Adrenal gland (tissue), 12 donors: Measurements from ENCODE around the gene AP1G2. TPM values are rescaled to one million over a fixed set of nuclear protein-coding genes. Genes with fewer than 3 reads are reported as not detected.

Source experiments
- DNase-seq, 7 donors: peaks; one replicate each; pipeline ENCODE4 v3.0.0-alpha.2; 2019 to 2020
- H3K27ac ChIP-seq, 5 donors: fragments of 200-600 bp; sonication (generic) in 4 of 5; 1 replicate in 3 of 5; 2 replicates in 2 of 5; pipeline versions ENCODE4 v1.5.1 to v1.8.0; 2016 to 2020; ENCODE audit warnings: mild to moderate bottlenecking in 1 of 5
- H3K27me3 ChIP-seq: fragments of 200-600 bp; 2 replicates; pipeline ENCODE4 v1.8.0; 2021
- H3K36me3 ChIP-seq, 2 donors: fragments of 200-600 bp; replicated peaks in 1 of 2; 1 replicate in 1 of 2; 2 replicates in 1 of 2; pipeline versions ENCODE4 v1.5.1 to v1.8.0; 2018 to 2022
- H3K4me1 ChIP-seq, 2 donors: fragments of 200-600 bp; replicated peaks in 1 of 2; 1 replicate in 1 of 2; 2 replicates in 1 of 2; pipeline versions ENCODE4 v1.5.1 to v1.8.0; 2018 to 2021
- H3K4me3 ChIP-seq, 4 donors: fragments of 200-600 bp; sonication (generic) in 3 of 4; one replicate each; pipeline ENCODE4 v1.5.1; 2016 to 2018
- H3K9me3 ChIP-seq, 3 donors: fragments of 200-600 bp; sonication (generic) in 1 of 3; replicated peaks in 1 of 3; 1 replicate in 2 of 3; 2 replicates in 1 of 3; pipeline versions ENCODE4 v1.5.1 to v1.8.0; 2016 to 2021
- CTCF ChIP-seq, 6 experiments: fragments of 450-650 bp in 4 of 6; fragments of 200-600 bp in 2 of 6; sonication (generic) in 1 of 6; IDR thresholded peaks; 1 replicate in 5 of 6; 2 replicates in 1 of 6; pipeline versions ENCODE4 v1.5.1 to v1.8.0; 2016 to 2021; ENCODE audit warnings: antibody characterized with exemption in 6 of 6, mild to moderate bottlenecking in 2 of 6, moderate library complexity in 1 of 6
- POLR2A ChIP-seq, 2 donors: fragments of 450-650 bp; IDR thresholded peaks; one replicate each; pipeline ENCODE4 v1.6.1; 2017; ENCODE audit warnings: antibody characterized with exemption in 2 of 2, mild to moderate bottlenecking in 2 of 2, moderate library complexity in 1 of 2
- WGBS, 4 donors: extraction: QIAGEN DNeasy Blood & Tissue Kit in 2 of 4; methylation state at CpG; one replicate each; pipeline versions ENCODE4 v1.1.5 to v1.1.7; 2013 to 2017; 5-methylcytosine and 5-hydroxymethylcytosine counted together
- intact Hi-C, 2 donors: fragments of 100-400 bp; cut with DNase I; formaldehyde crosslinking; loops; one replicate each; pipeline versions ENCODE4 v1.14.1 to v1.15.0; 2022 to 2023
- polyA plus RNA-seq, 3 donors: library from polyadenylated mRNA; stranded (reverse); fragments of 200-250 nt in 2 of 3; fragments of 350-450 nt in 1 of 3; fragmentation: Illumina TruSeq in 1 of 3; extraction: RNeasy Lipid Tissue Mini Kit (QIAGEN cat#74804) in 1 of 3; gene quantifications; one replicate each; pipeline ENCODE4 v1.2.3, GENCODE V29; 2013 to 2014
- total RNA-seq, 9 donors: library from RNA; depleted of rRNA in 4 of 9; stranded (reverse); fragments of >200 nt in 4 of 9; fragments of 120-200 nt in 1 of 9; fragmentation: NEBNext Ultra II Directional in 1 of 9; extraction: Animal tissue kit (Norgen Biotek cat#: 25700) in 1 of 9; gene quantifications; one replicate each; pipeline versions ENCODE4 v1.1.0 to v1.2.4, GENCODE V29; 2013 to 2023
- donor health status: healthy with polysubstance abuse.
- donor health status: Bipolar disorder and iron deficiency.
- donor health status: DM: yes; HTN: yes; CAD: no.
- donor health status: DM: no; HTN: no; CAD: no.
- donor health status: DM: no; HTN: no; CAD: no.
- donor health status: DM: yes; HTN: yes; CAD: no.

Gene AP1G2
- total and polyA plus RNA-seq, 12 donors = 27.9 to 587 (median 79.5) TPM

GRCh38 chr14:23523229-23524016, 44.2 kb downstream of the AP1G2 start:
- Histone ChIP-seq H3K36me3 (no peaks in the 10 kb centered on the region), H3K27me3 (no peaks in the 10 kb centered on the region), H3K4me3 (no peak overlapping the region), H3K4me1 (no peaks in the 10 kb centered on the region), H3K9me3 (no peaks in the 10 kb centered on the region), H3K27ac (no peak overlapping the region)
- WGBS, 4 donors = 90 to 94% (median 92%) methylated on average over 13 to 16 of the region's 16 CpGs
- intact Hi-C loops = no loop called here
- no peak for DNase-seq
- TF ChIP-seq CTCF (IDR thresholded peaks at IDR 0.05) (no peak), POLR2A (IDR thresholded peaks at IDR 0.05) (no peak)

GRCh38 chr14:23522643-23523198, 44.9 kb downstream of the AP1G2 start:
- Histone ChIP-seq H3K27me3 (no peaks in the 10 kb centered on the region), H3K36me3 (no peaks in the 10 kb centered on the region), H3K9me3 (no peaks in the 10 kb centered on the region), H3K27ac (no peak overlapping the region), H3K4me1 (no peaks in the 10 kb centered on the region), H3K4me3 (no peak overlapping the region)
- no peak for DNase-seq
- no peak for TF ChIP-seq CTCF (IDR thresholded peaks at IDR 0.05)
- no peak for TF ChIP-seq POLR2A (IDR thresholded peaks at IDR 0.05)
- 72 to 89% (median 83%) methylated on average over 2 to 9 of the region's 9 CpGs for WGBS, 4 donors
- intact Hi-C loops = no loop called here

GRCh38 chr14:23521785-23522640, 45.6 kb downstream of the AP1G2 start:
- Histone ChIP-seq H3K4me3 (no peak overlapping the region), H3K27ac (no peak overlapping the region), H3K36me3 (no peaks in the 10 kb centered on the region), H3K9me3 (no peaks in the 10 kb centered on the region), H3K27me3 (no peaks in the 10 kb centered on the region), H3K4me1 (no peaks in the 10 kb centered on the region)
- 81 to 85% (median 82%) methylated on average over 12 to 20 of the region's 20 CpGs for WGBS, 4 donors
- intact Hi-C loops = no loop called here
- TF ChIP-seq CTCF (IDR thresholded peaks at IDR 0.05) = no peak
- TF ChIP-seq POLR2A (IDR thresholded peaks at IDR 0.05) = no peak
- DNase-seq = no peak

GRCh38 chr14:23520899-23521533, 46.6 kb downstream of the AP1G2 start:
- TF ChIP-seq POLR2A (IDR thresholded peaks at IDR 0.05) (no peak), CTCF (IDR thresholded peaks at IDR 0.05) (no peak)
- DNase-seq = no peak
- Histone ChIP-seq H3K36me3 (no peaks in the 10 kb centered on the region), H3K9me3 (no peaks in the 10 kb centered on the region), H3K27me3 (no peaks in the 10 kb centered on the region), H3K27ac (no peak overlapping the region), H3K4me3 (no peak overlapping the region), H3K4me1 (no peaks in the 10 kb centered on the region)
- intact Hi-C loops = no loop called here
- 81 to 85% (median 83%) methylated on average over 14 of the region's 14 CpGs for WGBS, 4 donors
